ENCODE measurements around the gene PIK3C2A. TPM values are rescaled to one million over a fixed set of nuclear protein-coding genes. Genes with fewer than 3 reads are reported as not detected.

Gene PIK3C2A
- total and polyA plus RNA-seq, 2 donors (not counting 3 experiments of a cell fraction or from before 2014, with no cell fraction given): 33.7 to 142 TPM

Other genes with a start within 250 kb of the PIK3C2A start
- 3.8 and 6.8 TPM in 2 replicates for gene PLEKHA7, start 193.6 kb downstream of the PIK3C2A start, total RNA-seq
- gene PLEKHA7, start 193.6 kb downstream of the PIK3C2A start, polyA plus RNA-seq: 1.6 and 1.7 TPM in 2 replicates
- gene RPS13, start 130.3 kb downstream of the PIK3C2A start, total RNA-seq: 1,051 and 1,169 TPM in 2 replicates
- 1,276 and 1,745 TPM in 2 replicates for gene RPS13, start 130.3 kb downstream of the PIK3C2A start, polyA plus RNA-seq
- 114 and 123 TPM in 2 replicates for gene NUCB2, start 68.8 kb upstream of the PIK3C2A start, total RNA-seq
- 28.2 and 41.9 TPM in 2 replicates for gene NUCB2, start 68.8 kb upstream of the PIK3C2A start, polyA plus RNA-seq
- gene NCR3LG1, start 143.8 kb upstream of the PIK3C2A start, total RNA-seq: 8.1 and 8.7 TPM in 2 replicates
- gene NCR3LG1, start 143.8 kb upstream of the PIK3C2A start, polyA plus RNA-seq: 1.9 and 2.2 TPM in 2 replicates
- not detected in 2 replicates for gene KCNJ11, start 180.7 kb upstream of the PIK3C2A start, total RNA-seq
- 0.04 TPM in 1 of 2 replicates, not detected in the other for gene KCNJ11, start 180.7 kb upstream of the PIK3C2A start, polyA plus RNA-seq